ENCODE results near the gene NDUFS8.

The NDUFS8 gene

GRCh38 chr11:68036717-68037239, 6.3 kb downstream of the NDUFS8 start:
- no peak for DNase-seq (ENCODE audit: low spot score)

- DNase-seq (ENCODE audit: low spot score) = no peak
These were observed 7.1 kb downstream of the NDUFS8 start for GRCh38 chr11:68037411-68038225.

- no peak for DNase-seq (ENCODE audit: low spot score)
These were observed 7.8 kb downstream of the NDUFS8 start for GRCh38 chr11:68038226-68038717.

- peak; percentile 69 for DNase-seq (ENCODE audit: low spot score)
These were observed 8.4 kb downstream of the NDUFS8 start, which contains the start of gene TCIRG1 for GRCh38 chr11:68038718-68039525. Gene TCIRG1 (plus strand): TSS chr11:68039025. CDS start chr11:68041272, 2,247 bp downstream.

- no peak for DNase-seq (ENCODE audit: low spot score)
These were observed 9.1 kb downstream of the NDUFS8 start for GRCh38 chr11:68039526-68040086.

GRCh38 chr11:68040101-68040956, 9.8 kb downstream of the NDUFS8 start:
- no peak for DNase-seq (ENCODE audit: low spot score)

- no peak for DNase-seq (ENCODE audit: low spot score)
These were observed 10.6 kb downstream of the NDUFS8 start for GRCh38 chr11:68040957-68041591.

GRCh38 chr11:68041617-68042218, 11.2 kb downstream of the NDUFS8 start:
- DNase-seq (ENCODE audit: low spot score) = no peak

GRCh38 chr11:68042219-68043028, 11.9 kb downstream of the NDUFS8 start:
- DNase-seq (ENCODE audit: low spot score) = no peak

- DNase-seq (ENCODE audit: low spot score) = no peak
These were observed 12.5 kb downstream of the NDUFS8 start for GRCh38 chr11:68043029-68043348.

- peak; percentile 18 for DNase-seq (ENCODE audit: low spot score)
These were observed 13.1 kb downstream of the NDUFS8 start for GRCh38 chr11:68043349-68044144.

- DNase-seq (ENCODE audit: low spot score) = no peak
These were observed 13.8 kb downstream of the NDUFS8 start for GRCh38 chr11:68044145-68044813.

- DNase-seq (ENCODE audit: low spot score) = no peak
These were observed 14.4 kb downstream of the NDUFS8 start for GRCh38 chr11:68044898-68045351.

- DNase-seq (ENCODE audit: low spot score) = no peak
These were observed 17.2 kb downstream of the NDUFS8 start for GRCh38 chr11:68047437-68048290.

GRCh38 chr11:68048681-68049508, 18.4 kb downstream of the NDUFS8 start:
- DNase-seq (ENCODE audit: low spot score) = no peak

Measured in hematopoietic multipotent progenitor cell treated with erythropoietin and hydrocortisone succinate and interleukin-3 and kit ligand, for 17 days (in vitro differentiated cells).